8988T (cell line): ENCODE data around the gene GLDC.
"Not testable (repeated sequence)": the region's sequence is repeated elsewhere in the genome, so short reads cannot be mapped to it uniquely, and the experiment has no call there.

ENCODE experiments used
- DNase-seq: peaks from one replicate; pipeline ENCODE4 v3.0.0; 2011

GLDC gene

GRCh38 chr9:6562871-6563430 is 82.6 kb downstream of the GLDC start:
- DNase-seq = no peak

- DNase-seq = no peak
These were observed 83.3 kb downstream of the GLDC start for GRCh38 chr9:6562201-6562600.

- no peak for DNase-seq
These were observed 87.5 kb downstream of the GLDC start for GRCh38 chr9:6557883-6558616.

DNA sequence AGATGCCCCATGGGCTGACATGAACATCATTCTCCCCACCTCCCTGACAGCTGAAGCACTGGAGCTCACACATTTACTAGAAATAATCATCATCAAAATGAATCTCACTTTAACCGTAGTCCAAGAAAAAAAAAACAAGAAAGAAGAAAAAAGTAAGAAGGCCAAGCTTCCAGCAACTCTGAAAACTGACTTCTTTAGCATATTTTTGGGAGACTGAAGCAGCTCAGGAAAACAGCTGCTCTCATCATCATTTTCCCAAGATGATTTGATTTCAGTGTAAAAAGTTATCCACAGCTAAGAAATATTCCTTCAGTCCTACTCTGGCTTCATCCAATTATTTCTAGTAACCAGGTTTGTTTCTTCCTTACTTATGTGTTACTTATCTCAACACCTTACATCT is 91.7 kb downstream of the GLDC start:
- DNase-seq = no peak

DNA sequence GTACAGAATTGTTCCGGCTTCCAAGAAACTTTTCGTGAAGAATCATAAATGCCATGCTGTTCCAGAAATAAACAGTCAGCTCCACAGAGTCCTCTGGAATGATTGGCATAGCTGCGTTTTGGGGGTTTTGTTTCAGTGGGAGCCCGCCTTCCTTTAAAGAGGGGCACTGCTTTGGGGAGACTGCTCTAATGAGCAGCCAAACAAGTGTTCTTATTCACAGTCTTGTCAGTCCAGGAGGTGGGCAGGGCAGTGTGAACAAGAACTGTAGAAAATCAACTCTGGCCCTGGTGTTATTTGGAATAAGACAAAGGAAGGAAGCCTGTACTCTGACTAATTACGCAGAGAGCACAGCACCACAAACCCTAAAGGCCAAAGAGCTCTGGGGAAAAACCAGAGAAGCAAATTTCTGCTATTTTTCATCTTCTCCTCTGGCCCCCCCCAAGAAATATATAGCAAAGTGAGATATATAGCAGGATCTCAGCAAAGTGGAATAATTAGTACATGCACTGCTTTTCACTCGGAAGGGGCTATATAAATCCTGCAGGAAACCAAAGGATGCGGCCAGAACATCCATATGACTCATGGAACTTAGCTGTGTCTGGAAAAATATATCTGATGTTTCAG is 92.9 kb downstream of the GLDC start:
- DNase-seq = no peak

DNA sequence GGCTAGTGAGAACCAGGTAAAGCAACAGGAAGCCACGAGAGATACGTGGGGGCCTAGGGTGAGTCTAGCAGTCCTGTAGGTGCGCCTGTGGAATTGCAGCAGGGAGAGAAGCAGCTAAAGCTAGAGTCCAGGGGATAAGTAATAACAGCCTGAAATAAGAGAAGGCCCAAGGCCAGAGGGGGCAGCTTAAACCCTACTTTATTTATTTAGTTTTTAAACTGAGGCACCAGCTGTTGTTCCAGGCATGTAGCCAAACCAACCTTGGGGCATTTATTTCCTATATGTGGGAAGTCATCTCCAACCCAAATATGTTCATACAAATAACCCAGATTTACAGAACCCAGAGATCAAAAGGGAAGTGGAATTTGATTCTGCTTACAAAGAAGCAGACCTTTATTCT is 93.5 kb downstream of the GLDC start:
- DNase-seq = no peak

DNA sequence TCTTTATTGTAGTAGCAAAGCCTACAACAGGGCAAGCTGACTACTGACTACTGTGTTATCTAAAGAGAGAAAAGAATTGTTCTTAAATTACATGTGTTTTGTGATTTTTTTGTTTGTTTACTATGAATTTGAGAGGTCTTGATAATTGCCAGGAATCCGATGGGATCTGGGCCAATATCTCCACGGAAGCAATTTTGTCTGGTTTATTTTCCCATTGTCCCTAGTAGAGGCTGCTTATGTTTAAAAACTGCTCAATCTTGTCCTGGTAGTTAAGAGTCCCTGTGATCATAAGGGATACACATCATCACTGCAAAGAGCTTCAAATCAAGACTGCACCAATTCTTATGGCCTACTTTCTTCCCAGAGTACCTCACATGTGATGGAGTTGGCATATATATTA is 94.4 kb downstream of the GLDC start:
- no peak for DNase-seq

- DNase-seq = no peak
These were observed 96.3 kb downstream of the GLDC start for GRCh38 chr9:6549106-6549800.

GRCh38 chr9:6545017-6545691 is 100.4 kb downstream of the GLDC start:
- no peak for DNase-seq

GRCh38 chr9:6543204-6543603 is 102.3 kb downstream of the GLDC start:
- no peak for DNase-seq

DNA sequence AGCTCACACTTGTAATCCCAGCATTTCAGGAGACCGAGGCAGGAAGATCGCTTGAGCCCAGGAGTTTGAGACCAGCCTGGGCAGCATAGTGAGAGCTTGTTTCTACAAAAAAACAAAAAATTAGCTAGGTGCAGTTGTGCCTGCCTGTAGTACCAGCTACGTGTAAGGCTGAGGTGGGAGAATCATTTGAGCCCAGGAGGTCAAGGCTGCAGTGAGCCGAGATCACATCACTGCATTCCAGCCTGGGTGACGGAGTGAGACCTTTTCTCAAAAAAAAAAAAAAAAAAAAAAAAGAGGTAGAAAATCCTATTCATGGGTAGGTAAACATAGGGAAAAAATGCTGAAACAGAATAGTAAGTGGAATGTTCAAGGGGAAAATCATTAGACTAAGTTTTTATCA is 102.9 kb downstream of the GLDC start:
- DNase-seq = not testable (repeated sequence)

DNA sequence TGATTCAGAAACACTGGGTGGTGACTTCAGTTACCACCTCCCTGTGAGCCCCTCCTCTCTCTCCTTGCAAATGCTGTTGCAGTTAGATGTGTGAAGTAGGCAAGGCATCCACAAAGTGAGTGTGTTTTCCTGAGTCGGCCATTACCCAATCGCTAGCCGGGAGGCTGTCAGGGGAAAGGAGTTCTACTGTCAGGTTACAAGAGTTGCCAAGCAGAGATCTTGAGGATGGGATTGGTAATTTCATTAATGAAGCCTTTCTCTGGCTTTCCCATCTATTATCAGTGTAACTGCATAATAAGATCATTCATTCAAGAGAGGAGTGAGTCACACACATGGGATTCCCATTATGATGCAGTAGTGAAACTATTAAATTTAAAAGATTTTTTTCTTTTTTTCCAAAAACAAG is 106.9 kb downstream of the GLDC start:
- no peak for DNase-seq

- DNase-seq = no peak
These were observed 109.9 kb downstream of the GLDC start for GRCh38 chr9:6535594-6535993.

GRCh38 chr9:6525326-6526045 is 120.0 kb downstream of the GLDC start:
- DNase-seq = no peak

- no peak for DNase-seq
These were observed 123.3 kb downstream of the GLDC start for GRCh38 chr9:6522263-6522662.

DNA sequence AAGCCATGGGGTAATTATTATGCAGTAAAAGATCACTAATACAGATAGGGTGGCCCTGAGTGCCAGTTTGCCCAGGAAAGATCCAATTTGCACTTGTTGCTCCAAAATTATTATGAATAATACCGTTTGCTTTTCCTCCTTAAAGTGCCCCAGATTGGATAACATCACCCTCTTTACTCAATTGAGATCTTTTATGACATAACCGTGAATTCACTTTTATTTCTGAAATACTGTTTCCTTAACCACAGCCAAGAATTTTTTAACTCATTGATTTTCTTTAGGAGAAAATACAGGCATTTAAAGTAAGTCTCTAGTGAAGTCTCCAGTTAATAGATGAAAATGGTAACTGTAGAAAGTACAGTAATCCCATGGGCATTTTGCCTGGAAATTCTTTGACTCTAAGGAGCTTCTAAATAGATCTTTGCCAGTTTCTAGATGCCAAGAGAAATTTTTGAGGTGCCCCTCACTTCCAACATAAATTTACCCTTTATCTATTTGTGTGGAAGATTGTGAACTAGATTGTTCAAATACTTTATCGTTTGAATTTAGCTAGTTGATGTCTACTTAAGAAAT is 133.4 kb downstream of the GLDC start:
- DNase-seq = no peak

GRCh38 chr9:6506571-6506970 is 139.0 kb downstream of the GLDC start:
- DNase-seq = no peak

DNA sequence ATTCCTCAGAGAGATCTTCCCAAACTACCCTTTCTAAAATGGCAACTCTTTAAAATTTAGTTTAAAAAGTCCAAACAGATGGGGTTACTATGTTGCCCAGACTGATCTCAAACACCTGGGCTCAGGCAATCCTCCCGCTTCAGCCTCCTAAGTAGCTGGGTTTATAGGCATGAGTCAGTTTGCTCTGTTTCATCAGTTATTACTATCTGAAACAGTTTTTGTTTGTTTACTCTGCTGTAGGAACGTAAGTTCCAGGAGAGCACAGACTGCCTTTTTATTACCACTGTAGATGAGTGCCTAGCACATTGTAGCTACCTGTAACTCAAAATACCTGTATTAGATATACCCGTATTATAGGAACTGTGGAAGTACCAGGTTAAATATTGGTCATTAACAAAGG is 143.1 kb downstream of the GLDC start:
- DNase-seq = no peak

DNA sequence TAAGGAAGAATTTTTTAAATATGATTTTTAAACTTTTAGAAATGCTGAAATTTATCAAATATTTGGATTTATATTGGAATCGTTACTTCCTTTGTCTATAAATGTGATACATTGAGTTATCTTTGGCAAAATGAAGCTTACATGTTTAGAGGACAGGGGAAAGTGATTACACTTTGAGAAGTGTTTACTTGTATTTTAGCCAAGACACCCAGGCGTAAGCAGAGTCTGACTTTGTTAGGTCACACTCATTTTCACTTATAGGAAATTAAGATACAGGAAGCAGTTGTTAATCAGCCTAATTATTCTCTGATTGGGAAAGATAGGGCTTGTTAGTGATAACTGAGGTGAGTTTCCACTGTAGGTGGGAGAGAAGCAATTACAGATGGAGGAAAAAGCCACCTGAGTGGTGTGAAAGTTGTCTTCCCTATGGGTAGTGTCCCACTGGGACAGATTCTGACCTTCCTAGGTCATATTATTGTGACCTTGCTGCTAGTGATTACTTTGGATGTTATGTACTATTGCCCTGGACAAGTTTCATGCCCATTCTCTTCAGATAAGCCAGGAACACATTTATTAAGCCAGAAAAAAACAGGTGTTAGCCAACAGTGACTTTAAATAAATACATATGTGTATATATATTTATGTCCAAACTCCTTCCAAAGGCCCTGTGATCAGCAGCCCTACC is 143.9 kb downstream of the GLDC start:
- DNase-seq = no peak

DNA sequence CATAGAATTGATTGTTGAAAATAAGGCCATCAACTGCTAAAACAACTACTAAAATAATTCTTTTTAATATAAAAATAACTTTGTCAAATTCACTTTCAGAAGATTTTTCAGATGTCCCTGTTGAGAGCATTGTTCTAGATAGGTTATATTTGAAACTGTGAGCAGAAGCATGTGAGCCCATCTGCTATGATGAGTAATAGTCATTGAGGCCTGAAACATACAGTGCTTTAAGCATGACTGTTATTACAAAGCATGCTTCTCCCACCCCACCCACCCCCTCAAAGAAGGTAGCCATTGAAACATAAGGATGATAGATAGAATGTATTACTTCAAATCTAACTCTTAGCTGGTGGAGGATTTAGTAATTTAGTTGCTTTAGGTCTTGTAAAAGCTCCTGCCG is 146.5 kb downstream of the GLDC start:
- DNase-seq = no peak

GRCh38 chr9:6495466-6495865 is 150.1 kb downstream of the GLDC start:
- DNase-seq = no peak

- DNase-seq = no peak
These were observed 154.7 kb downstream of the GLDC start for GRCh38 chr9:6490863-6491262.
